ENCODE results near the gene BRAT1.
A peak's percentile ranks its signal among the peaks of the same experiment; 100 is the strongest.

Gene BRAT1

GRCh38 chr7:2523461-2523936 lies 31.8 kb downstream of the BRAT1 start:
- DNase-seq (ENCODE audit: low spot score): no peak

- no peak for DNase-seq (ENCODE audit: low spot score)
Measured at GRCh38 chr7:2522780-2523433, 32.4 kb downstream of the BRAT1 start.

- no peak for DNase-seq (ENCODE audit: low spot score)
Measured at GRCh38 chr7:2521952-2522591, 33.3 kb downstream of the BRAT1 start.

GRCh38 chr7:2521341-2521745 lies 34.0 kb downstream of the BRAT1 start:
- no peak for DNase-seq (ENCODE audit: low spot score)

- no peak for DNase-seq (ENCODE audit: low spot score)
Measured at GRCh38 chr7:2520761-2521290, 34.5 kb downstream of the BRAT1 start.

- peak; percentile 93 for DNase-seq (ENCODE audit: low spot score)
Measured at GRCh38 chr7:2520131-2520760, 35.1 kb downstream of the BRAT1 start.

GRCh38 chr7:2519119-2519930 lies 36.0 kb downstream of the BRAT1 start, which contains the start of gene LFNG:
Gene LFNG, plus strand, starts transcription at chr7:2519774. Its CDS starts 88 bp downstream, at chr7:2519862.
- peak; percentile 100 for DNase-seq (ENCODE audit: low spot score)

- DNase-seq (ENCODE audit: low spot score): no peak
Measured at GRCh38 chr7:2518737-2519118, 36.6 kb downstream of the BRAT1 start.

- DNase-seq (ENCODE audit: low spot score): no peak
Measured at GRCh38 chr7:2517678-2518507, 37.4 kb downstream of the BRAT1 start.

- no peak for DNase-seq (ENCODE audit: low spot score)
Measured at GRCh38 chr7:2517026-2517425, 38.3 kb downstream of the BRAT1 start.

GRCh38 chr7:2516194-2516555 lies 39.1 kb downstream of the BRAT1 start:
- no peak for DNase-seq (ENCODE audit: low spot score)

GRCh38 chr7:2515424-2516193 lies 39.7 kb downstream of the BRAT1 start:
- no peak for DNase-seq (ENCODE audit: low spot score)

GRCh38 chr7:2514473-2515423 lies 40.6 kb downstream of the BRAT1 start:
- no peak for DNase-seq (ENCODE audit: low spot score)

GRCh38 chr7:2513702-2514101 lies 41.6 kb downstream of the BRAT1 start:
- no peak for DNase-seq (ENCODE audit: low spot score)

- no peak for DNase-seq (ENCODE audit: low spot score)
Measured at GRCh38 chr7:2512713-2513112, 42.6 kb downstream of the BRAT1 start.

GRCh38 chr7:2512179-2512661 lies 43.1 kb downstream of the BRAT1 start:
- DNase-seq (ENCODE audit: low spot score): no peak

- DNase-seq (ENCODE audit: low spot score): no peak
Measured at GRCh38 chr7:2511769-2512168, 43.6 kb downstream of the BRAT1 start.

GRCh38 chr7:2510909-2511768 lies 44.2 kb downstream of the BRAT1 start:
- DNase-seq (ENCODE audit: low spot score): peak; percentile 98
